ENCODE data around the gene PTPRM. TPM values are rescaled to one million over a fixed set of nuclear protein-coding genes. Genes with fewer than 3 reads are reported as not detected.

Gene PTPRM
- total and polyA plus RNA-seq, 2 experiments from 2014 or later, result 1.6 to 5.3 TPM

DNA sequence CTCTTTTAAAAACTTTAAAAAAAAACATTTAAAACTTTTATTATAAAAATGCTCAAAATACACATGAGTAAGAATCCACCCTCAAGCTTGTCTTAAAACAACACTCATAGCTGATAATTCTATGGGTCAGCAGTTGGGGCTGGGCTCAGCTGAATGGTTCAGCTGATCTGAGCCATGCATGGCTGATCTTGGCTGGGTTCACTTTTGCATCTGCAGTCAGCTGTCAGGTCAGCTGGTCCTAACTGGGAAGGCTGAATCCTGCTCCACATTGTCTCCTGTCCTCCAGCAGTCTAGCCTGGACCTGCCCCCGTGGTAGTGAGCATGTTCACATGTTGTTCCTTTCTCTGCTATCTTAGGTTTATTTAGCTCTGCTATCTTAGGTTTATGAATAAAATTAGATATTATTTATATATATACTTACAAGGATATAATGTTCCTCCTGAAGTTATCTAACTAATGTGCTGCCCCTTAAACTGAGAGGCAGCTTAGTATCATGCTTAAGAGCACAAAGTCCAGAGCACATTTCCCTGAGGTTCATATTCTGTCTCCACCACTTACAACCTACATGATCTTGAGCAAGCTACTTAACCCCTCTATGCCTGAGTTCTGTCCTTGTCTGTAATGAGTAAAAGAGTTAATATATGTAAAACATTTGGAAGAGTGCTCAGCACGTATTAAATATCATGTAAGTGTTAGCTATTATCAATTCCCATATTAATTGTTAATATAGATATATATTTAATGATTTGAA lies 309.4 kb downstream of the PTPRM start:
- Histone ChIP-seq H3K9me2 (ENCODE audit: insufficient read depth) (no peaks in the 10 kb centered on the region), H3K4me1 (ENCODE audit: insufficient read depth) (no peaks in the 10 kb centered on the region), H3K4me2 (no peak overlapping the region), H3K36me3 (ENCODE audit: insufficient read depth) (no peaks in the 10 kb centered on the region), H4K20me1 (replicated peaks; ENCODE audit: insufficient read depth) (no peaks in the 10 kb centered on the region), H3F3A (replicated peaks; ENCODE audit: low read depth) (no peaks in the 10 kb centered on the region), H3K79me2 (replicated peaks; ENCODE audit: insufficient read depth) (no peaks in the 10 kb centered on the region), H3K27ac (ENCODE audit: low read depth) (no peak overlapping the region), H3K4me3 (no peak overlapping the region), H3K27me3 (ENCODE audit: insufficient read depth) (no peaks in the 10 kb centered on the region), H2AFZ (no peak overlapping the region)
- ATAC-seq, result no peak
- no peak for TF ChIP-seq REST (IDR thresholded peaks at IDR 0.05; ENCODE audit: unreplicated experiment)
- peak; percentile 55 for TF ChIP-seq ZNF331 (CRISPR knock-in tag; IDR thresholded peaks at IDR 0.05; ENCODE audit: low read depth)
- TF ChIP-seq ZNF114 (CRISPR knock-in tag; IDR thresholded peaks at IDR 0.05), result no peak
- no peak for TF ChIP-seq CTCF (conservative IDR thresholded peaks at IDR 0.05; ENCODE audit: low read depth in 2 of 2)
- no peak for TF ChIP-seq ZNF462 (CRISPR knock-in tag; IDR thresholded peaks at IDR 0.05)
- no peak for TF ChIP-seq JUNB (IDR thresholded peaks at IDR 0.05; ENCODE audit: unreplicated experiment)
- no peak for TF ChIP-seq NANOG (IDR thresholded peaks at IDR 0.05; ENCODE audit: borderline replicate concordance)
- TF ChIP-seq EZH2phosphoT487 (IDR thresholded peaks at IDR 0.05; ENCODE audit: unreplicated experiment), result no peak
- H3K4me3 Mint-ChIP-seq, result no peak overlapping the region
- H3K27ac Mint-ChIP-seq, result no peak overlapping the region
- no peak for DNase-seq (ENCODE audit: low spot score)
- no peaks in the 10 kb centered on the region for H3K27me3 Mint-ChIP-seq (ENCODE audit: insufficient read depth, low read depth, poor library complexity)
- H3K4me1 Mint-ChIP-seq, result peaks cover 5% of the 10 kb centered on the region; the same call in 2 of the 3 replicates
- H3K9me3 Mint-ChIP-seq, result no peaks in the 10 kb centered on the region
- no peaks in the 10 kb centered on the region for H3K36me3 Mint-ChIP-seq (ENCODE audit: low read depth)
